Activated T-cell treated with anti-CD3 and anti-CD28 coated beads for 48 hours (primary cell): Measurements from ENCODE around the gene SMURF1.

Experiments
- DNase-seq: peaks from one replicate; pipeline ENCODE4 v3.0.0-alpha.2; 2020; ENCODE audit warnings: low read depth

Gene SMURF1

DNA sequence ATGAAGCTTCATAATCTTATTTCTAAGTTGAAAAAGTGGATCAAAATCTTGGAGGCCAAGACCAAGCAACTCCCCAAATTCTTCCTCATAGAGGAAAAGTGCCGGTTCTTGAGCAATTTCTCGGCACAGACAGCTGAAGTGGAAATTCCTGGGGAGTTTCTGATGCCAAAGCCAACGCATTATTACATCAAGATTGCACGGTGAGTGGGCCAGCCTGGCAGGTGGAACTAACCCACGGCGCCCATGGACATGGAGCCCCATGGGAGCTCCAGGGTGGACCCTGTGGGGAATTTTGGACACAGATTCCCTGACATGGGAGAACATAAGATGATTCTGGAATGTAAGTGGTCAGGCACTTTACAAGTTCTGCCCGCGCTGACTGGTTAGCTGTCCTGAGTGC, 139.7 kb downstream of the SMURF1 start:
- DNase-seq = no peak

DNA sequence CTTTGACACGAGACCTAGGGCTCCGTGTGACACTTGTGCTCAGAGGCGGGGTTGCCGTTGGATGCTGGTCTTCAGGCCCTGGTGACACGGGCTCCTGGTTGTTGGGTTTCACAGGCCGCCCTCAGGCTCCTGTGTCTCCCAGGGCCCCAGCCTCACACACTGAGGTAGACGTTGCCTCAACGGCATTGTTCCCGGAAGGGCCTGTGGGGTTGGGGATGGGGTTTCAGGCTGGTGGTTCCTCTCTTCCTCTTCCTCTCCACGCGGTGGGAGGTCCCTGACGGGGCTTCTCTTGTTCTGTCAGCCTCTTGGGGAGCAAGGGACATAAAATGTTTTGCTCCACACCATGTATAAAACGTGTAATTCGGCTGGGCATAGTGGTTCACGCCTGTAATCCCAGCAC, 140.5 kb downstream of the SMURF1 start:
- no peak for DNase-seq

DNA sequence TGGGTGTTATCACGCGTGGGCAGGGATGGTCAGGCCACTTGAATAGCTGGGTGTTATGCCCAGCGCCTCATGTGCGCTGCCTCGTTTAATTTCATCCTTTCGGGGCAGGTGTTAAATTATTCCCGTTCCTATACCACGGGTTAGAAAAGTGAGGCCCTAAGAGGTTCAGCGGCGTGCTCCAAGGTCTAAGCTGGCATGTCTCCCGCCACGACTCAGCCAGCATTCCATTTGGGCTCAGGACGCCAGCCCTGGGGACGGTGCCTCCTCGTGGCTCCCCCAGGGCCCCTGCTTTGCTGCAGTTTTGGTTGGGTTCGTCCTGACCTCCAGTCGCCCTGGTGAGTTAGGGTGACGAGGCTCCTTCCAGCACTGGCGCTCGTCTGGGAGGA, 141.1 kb downstream of the SMURF1 start:
- no peak for DNase-seq

DNA sequence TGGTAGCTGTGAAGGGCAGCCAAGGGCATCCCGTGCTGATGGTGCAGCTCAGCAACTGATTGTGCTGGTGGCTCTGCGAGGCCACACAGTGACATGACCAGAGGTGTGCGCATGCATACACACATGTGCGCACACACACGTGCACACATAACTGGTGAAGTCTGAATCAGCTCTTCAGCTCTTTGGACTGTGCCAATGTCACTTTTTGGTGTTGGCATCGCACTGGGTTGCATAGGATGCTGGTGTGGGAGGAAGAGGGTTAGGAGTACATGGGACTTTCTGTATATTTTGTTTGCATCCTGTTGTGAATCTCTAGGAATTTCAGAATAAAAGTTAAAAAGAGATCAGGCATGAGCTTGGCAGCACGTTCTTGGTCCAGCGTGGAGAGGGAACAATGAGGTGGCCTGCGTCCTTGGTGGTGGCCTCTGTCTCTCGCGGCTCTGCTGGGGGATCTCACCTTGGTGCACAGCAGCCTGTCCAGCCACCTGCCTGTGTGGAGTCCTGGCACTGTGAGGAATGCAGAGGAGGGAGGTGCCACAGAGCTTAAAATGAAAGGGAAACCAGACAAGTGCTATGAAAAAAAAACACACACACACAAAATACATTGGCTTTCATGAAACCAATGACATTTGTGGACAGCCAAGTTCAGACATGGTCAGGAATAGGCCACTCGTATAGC, 141.6 kb downstream of the SMURF1 start:
- DNase-seq = no peak

DNA sequence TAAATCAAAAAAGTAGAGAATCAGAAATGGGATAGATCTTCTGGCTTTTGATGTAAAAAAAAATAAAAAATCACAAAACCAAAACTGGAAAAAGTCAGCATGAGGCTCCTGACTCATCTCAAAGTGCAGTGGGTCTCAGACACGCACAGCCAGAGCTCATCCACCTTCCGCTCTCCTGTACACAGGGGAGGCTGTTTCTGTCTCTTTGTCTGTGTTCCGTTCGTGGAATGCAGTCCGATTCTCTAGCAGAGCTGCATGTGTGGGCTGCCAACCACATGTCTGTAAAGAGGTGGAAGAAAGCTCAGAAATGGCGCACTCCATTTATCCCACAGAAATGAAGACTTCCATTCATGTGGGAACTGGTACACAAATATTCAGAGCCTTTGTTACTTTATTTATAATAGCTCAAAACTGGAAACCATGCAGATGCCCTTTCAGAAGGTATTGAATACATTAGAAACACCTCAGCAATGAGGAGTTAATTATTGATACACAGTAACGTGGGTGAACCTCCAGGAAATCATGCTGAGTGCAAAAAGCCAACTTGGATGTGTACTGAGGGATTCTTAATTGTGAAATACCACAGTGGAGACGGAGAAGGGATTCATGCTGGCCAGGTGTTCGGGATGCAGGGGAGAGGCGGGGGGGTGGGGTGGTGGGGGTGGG, 142.3 kb downstream of the SMURF1 start:
- no peak for DNase-seq

DNA sequence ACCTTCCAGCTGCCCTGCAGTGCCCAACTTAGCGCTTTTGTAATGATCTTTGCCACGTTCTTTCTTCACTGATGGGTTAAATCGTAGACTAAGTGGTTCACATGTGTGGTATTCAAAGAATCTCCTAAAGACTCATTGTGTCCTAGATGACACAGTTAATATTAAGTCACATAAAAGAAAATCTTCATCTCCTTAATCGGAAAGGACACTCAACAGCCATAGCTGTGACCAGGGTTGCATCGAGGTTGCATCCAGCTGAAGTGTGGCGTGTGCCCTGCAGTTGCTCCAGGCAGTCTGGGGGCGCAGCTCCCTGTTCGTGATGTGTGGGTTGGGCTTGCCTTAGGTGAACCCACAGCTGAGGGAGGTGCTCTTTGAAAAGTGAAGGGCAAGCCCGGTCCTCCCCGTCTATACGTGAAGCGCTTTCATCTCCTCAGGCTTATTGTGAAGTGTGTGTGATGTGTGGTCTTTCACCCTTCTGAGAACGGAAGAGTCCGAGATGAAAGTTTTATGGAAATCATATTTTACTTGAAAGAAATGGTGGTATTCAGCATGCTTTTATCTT, 142.9 kb downstream of the SMURF1 start:
- DNase-seq = no peak

DNA sequence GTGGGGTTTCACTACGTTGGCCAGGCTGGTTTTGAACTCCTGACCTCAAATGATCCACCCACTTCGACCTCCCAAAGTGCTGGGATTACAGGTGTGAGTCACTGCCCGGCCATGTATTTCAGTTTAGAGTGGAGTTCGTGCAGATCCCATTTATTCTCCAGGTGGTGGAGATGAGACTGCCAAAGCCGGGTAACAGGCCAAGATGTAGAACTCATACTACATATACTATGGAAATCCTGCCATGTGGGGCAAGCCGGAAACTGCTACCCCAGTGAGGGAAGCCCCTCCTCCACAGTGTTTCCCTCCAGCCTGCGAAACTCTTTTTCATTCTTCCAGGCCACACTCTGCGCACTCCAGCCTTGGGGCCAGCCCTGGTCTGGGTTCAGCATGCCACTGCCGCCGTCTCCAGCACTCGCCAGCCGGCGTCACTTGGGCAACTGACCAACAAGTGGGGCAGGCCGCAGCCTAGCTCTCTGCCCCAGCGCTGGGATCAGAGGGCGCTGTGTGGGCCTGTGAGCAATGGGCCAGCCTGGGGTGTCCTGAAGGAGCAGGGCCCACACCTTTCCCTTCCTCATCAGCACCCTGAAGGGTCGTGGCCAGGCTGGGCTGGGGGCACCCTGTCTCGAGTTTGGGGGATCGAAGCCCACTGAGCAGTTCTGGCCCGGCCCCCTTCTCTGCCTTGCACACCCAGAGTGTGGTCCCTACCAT, 143.6 kb downstream of the SMURF1 start:
- DNase-seq = no peak

DNA sequence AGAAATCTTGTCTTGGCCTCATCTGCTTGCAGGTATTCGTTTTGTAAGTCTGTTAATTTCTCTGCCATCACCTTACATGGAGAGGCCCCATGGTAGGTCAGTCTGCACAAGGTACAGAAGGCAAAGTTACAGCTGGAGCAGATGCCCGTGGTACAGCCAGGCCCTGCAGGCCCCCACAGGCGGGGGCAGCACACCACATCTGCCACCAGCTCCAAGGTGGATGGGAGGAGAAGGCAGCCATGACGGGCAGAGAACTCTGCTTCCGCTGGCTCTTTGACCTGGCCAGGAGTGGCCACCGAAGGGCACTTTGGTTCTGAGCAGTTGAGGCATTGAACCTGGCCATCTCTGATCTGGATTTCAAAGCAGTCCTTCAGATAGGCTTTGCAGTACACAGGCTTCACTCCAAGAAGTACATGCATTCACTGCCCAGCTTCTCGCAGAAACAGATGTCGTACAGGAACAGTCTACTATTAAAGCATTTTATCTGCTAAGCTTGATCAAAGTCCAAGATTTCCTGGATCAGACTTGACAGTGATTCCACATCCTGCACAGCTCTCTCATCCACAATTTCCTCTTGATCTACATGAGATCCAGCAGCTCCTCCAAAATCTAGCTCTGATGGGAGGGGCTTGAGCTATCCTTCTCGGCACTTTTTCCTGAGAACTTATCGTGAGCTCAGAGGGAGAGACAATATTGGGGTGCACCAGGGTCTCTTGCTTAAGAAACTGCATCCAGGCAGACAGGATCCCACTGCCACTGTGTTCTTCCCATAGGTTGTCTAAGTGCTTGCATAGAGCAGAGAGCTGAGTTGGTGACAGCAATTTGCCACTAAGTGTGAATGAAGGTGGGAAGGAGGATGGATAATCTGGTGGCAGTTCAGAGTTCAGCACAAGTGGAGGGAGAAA, 144.8 kb downstream of the SMURF1 start:
- DNase-seq = no peak

DNA sequence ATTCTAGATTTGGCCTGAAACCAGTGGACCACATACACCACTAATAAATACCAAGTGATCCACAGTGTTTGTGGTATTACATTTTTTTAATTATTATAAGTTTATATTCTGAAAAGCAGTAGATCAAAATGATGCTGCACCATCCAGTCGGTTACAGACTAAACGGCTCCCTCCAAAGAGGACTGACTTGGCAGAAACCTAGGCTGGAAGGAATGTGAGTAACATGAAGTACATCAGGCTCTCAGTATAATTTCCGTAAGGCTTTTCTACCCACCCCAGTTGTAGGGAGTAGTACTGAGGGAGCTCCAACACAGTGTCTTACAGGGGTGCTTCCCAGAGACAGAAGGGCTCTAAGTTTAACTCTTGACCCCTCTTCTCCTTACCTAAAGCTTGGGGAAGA, 146.1 kb downstream of the SMURF1 start:
- no peak for DNase-seq

DNA sequence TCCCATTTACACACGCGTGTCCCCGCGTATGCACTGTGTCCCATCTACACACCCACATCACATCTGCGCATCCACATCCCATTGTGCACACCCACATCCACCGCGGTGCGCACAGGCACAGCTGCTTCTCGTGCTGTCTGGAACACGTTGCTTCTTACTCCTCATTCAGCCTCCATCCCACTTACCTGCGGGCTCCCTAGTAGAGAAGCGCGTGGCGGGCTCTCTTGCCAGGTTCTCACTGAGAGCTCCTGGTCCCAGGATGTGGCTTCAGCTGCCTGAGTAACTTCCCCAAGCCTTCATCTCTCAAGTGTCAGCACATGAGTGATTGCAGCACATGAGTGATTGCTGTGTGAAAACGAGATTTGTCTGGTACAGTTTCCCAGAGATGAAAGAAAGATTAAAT, 147.8 kb downstream of the SMURF1 start:
- peak; percentile 14 for DNase-seq

DNA sequence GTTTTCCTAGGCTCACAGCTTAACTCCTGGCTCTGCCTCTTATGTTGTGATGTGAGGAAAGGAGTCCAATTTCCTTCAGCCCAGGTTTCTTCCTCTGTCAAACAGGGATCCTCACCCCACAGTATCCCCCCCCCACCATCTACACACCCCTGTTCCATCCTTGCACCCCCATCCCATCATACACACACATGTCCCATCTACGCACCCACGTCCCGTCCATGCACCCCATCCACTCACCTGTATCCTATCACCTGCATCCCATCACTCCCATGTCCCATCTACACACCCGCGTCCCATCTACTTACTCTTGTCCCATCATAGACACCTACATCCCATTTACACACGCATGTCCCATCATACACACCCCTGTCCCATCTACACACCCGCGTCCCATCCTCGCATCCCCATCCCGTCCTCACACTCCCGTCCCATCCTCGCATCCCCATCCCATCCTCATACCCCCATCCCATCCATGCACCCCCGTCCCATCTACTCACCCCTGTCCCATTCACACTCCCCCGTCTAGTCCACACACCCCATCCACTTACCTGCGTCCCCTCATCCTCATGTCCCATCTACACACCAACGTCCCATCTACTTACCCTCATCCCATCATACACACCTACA, 148.3 kb downstream of the SMURF1 start:
- no peak for DNase-seq

DNA sequence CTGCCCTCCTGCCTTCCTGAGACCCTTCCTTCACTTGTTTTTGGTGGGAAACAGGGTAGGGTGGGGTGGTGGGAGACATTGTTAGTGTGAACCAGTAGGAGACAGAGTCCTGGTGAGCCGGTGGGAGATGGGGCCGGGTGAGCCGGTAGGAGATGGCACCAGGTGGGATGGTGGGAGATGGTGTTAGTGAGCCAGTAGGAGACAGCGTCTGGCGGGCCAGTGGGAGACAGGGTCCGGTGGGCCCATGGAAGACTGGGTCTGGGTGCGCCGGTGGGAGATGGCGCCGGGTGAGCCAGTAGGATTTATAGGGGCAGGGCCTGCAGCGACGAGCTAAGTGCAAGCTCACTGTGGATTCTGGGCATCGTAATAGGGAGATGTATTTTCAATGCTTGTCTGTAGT, 148.8 kb downstream of the SMURF1 start:
- no peak for DNase-seq

DNA sequence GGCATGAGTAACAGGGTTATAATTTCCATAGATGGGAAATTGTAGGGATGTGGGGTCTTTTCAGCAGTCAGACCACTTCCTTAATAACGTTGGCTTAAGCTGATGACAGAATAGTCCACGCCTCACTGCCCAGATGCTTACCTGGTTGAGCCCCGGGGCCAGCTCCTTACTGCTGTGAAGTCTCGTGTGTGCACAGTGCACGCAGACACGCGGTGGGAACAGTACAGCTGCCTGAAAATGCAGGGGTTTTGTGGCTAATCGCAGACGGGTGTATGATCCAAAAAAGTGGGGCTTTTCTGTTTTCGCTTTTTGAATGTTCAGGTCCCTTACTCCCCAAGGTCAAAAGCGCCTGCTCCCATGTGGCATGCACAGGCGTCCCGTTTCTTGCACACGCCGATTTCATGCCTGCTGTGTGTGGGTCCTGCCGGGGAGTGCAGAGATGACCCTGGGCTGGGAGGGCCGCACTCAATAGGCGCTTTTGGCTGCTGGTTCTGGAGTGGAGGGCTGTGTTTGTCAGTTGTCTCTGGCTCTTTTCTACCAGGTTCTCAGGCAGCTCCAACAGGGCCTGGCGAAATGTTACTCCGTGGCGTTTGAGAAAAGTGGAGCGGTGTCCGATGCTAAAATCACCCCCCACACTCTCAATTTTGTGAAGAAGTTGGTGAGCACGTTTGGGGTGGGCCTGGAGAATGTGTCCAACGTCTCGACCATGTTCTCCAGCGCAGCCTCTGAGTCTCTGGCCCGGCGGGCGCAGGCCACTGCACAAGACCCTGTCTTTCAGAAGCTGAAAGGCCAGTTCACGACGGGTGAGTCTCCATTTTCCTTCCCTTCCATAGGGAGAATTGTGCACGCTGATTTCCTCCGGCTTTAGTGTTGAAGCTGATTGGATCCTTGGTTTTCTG, 149.6 kb downstream of the SMURF1 start:
- no peak for DNase-seq

DNA sequence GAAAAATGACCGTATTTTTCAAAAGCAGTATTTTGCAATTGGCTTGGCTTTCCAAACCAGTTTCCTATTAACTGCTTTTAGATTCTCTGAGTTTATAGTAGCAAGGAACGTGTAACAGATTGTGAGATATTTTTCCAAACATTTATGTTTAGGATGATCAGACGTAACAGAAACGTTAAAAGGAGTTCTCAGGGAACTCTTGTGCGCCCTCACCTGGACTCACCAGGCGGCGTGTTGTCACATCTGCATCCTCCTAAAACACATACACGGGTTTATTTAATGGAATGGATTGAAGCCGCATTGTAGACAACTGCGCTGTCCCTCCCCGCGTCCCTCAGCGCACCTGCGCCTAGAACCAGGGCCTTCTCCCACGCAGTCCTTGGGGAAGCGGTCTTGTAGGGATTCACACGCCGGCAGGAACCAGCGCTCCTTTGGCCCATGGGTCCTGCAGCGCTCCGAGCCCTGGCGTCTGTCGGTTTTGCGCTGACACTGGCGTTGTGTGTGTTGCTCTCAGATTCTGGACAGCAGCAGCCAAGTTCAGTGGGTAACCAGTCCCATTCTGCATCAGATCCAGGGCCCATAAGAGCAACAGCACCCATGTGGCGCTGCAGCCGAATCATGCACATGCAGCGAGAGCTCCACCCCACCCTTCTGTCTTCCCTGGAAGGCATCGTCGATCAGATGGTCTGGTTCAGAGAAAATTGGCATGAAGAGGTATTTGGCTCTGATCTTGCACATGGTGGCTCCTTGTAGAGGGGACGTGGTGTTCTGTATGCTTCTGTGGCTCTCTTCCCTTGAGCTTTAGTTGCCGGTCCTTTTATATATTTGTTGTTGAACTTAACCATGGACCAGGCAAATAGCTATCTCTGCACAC, 150.6 kb downstream of the SMURF1 start:
- DNase-seq = no peak

DNA sequence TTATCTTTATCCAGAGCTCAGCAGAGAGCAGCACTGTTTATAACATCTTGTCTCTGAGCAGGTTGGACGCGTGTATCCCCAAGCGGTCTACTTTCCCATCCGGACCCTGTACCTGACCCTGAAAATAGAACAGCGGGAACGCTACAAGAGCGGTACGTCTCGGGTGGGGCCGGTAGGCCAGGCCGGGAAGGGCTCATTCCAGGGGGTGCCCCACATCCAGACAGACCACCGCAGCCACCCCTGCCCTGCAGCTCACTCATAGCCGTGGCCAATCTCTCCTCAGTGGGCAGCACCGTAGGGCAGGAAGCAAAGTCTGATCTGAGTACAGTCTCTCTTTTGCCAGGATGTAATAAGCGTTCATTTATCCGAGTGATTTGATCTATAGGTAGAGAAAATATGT, 151.8 kb downstream of the SMURF1 start:
- DNase-seq = no peak

DNA sequence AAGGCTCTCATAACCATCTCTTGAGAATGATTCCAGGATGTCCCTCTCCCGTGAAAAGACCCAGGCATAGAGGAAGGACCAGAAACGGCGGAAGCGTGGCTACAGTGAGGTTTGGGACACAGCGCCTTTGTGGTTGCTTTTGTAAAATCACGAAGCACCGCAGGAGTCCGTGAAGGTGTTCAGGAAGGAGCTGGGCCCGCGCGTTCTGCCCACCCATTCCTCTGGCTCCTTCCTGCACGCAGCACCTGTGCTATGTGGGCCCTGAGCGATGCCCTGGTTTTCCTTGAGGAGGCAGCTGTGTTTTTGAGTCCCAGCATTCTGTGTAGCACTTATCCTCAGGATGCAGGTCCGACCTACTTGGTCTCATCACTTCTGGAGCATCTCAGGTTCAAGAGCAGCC, 152.8 kb downstream of the SMURF1 start:
- no peak for DNase-seq

DNA sequence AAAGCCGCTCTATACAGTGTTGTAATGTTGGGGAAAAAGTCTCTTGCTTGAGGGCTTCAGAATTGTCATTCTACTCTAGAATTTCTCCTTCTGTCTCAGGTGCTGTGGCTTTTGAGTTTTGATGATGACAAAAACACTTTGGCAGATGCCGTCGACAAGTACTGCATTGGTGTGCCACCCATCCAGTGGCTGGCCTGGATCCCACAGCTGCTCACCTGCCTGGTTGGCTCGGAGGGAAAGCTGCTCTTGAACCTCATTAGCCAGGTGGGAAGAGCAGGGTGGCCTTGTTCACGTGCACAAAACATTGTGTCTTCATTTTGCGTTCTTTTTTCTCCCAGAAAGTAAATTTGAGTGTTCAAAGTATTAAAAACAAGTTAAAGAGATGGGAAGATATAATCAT, 153.6 kb downstream of the SMURF1 start:
- no peak for DNase-seq

DNA sequence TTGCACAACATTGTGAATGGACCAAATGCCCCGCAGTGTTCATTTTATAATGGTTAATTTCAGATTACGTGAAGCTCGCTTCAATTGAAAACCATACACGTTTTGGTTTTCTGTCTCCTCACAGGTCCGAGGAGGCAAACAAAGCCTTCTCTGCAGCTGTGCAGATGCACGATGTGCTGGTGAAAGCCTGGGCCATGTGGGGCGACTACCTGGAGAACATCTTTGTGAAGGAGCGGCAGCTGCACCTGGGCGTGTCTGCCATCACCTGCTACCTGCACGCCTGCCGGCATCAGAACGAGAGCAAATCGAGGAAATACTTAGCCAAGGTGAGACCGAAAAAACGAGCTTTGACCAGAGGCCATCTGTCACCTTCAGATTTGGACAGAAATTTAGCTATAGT, 155.3 kb downstream of the SMURF1 start:
- no peak for DNase-seq

DNA sequence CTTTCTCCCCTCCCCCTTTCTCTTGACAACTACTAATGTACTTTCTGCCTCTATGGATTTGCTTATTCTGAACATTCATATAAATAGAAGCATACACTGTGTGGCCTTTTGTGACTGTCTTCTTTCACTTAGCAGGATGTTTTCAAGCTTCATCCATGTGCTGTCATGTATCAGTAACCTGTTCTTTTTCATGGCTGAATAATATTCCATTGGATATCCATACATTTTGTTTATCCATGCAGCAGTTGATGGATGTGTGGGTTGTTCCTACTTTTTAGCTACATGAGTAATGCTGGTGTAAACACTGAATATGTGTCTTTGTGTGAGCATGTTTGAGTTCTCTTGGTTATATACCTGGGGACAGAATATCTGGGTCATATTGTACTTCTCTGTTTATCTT, 158.0 kb downstream of the SMURF1 start:
- DNase-seq = no peak

DNA sequence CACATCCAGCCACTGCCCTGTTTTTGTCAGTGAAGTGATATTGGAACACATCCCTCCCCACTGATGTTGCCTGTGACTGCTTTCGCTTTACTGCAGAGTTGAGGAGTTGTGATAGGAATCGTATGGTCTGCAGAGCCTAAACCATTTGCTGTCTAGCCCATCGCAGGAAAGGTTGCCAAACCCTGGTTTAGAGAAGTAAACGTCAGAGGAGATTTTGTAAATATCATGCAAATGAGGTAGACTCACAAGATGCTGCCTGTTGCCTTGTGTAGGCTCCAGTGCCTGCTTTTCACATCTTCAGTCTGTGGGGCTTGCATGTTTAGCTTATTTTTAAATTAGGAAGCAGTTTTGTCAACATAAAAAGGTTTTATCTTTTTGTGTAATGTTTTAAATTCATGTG, 158.5 kb downstream of the SMURF1 start:
- no peak for DNase-seq
